Middle frontal gyrus (tissue), 1 donor: ENCODE results near the gene CPLANE1.
"Not testable (repeated sequence)": the region's sequence is repeated elsewhere in the genome, so short reads cannot be mapped to it uniquely, and the experiment has no call there.

Experiments used
- DNase-seq: peaks from one replicate; pipeline ENCODE4 v3.0.0-alpha.2; 2015; ENCODE audit warnings: low spot score; ENCODE audit errors: extremely low spot score

Gene CPLANE1

GRCh38 chr5:37248970-37249814 is at the start of gene CPLANE1:
TSS of gene CPLANE1 (minus strand) at chr5:37249376. CDS start at chr5:37247698, 1,678 bp downstream.
- DNase-seq: peak; percentile 46

- not testable (repeated sequence) for DNase-seq
These were observed 47.1 kb upstream of the CPLANE1 start for GRCh38 chr5:37296313-37296712.

DNA sequence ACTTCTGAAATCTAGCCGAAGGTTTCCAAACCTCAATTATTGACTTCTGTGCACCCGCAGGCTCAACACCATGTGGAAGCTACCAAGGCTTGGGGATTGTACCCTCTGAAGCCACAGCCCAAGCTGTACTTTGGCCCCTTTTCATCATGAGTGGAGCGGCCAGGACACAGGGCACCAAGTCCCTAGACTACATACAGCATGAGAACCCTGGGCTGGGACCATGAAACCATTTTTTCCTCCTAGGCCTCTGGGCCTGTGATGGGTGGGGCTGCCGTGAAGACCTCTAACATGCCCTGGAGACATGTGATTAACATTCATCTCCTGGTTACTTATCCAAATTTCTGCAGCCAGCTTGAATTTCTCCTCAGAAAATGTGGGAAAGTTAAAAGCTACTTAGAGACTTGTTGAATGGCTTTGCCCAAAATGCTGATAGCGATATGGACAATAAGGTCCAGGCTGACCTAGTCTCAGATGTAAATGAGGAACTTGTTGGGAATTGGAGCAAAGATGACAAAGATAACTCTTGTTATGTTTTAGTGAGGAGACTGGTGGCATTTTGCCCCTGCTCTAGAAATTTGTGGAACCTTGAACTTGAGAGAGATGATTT is 34.1 kb upstream of the CPLANE1 start:
- no peak for DNase-seq

GRCh38 chr5:37275511-37275910 is 26.3 kb upstream of the CPLANE1 start:
- DNase-seq: no peak

DNA sequence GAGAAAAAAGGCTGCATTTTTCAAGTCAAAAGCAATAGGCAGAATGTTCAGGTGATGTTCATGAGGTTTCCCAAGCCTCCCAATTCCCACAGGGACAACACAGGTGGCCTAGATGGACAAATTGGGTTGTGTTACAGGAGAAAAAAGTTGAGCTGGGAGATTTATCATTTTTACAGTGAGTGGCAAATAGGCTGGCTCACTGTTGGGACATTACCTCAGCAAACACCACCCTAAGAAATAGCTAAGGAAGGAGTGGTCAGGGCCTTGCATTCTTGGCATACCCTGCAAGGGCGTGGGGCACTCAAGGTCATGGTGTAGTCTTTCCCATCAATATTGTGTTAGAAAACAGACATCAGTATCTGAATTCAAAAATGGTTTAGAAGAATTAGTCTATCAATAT is 23.3 kb upstream of the CPLANE1 start:
- no peak for DNase-seq

GRCh38 chr5:37268100-37268499 is 18.9 kb upstream of the CPLANE1 start:
- DNase-seq: not testable (repeated sequence)

- DNase-seq: no peak
These were observed 6.7 kb upstream of the CPLANE1 start for GRCh38 chr5:37255774-37256358.

DNA sequence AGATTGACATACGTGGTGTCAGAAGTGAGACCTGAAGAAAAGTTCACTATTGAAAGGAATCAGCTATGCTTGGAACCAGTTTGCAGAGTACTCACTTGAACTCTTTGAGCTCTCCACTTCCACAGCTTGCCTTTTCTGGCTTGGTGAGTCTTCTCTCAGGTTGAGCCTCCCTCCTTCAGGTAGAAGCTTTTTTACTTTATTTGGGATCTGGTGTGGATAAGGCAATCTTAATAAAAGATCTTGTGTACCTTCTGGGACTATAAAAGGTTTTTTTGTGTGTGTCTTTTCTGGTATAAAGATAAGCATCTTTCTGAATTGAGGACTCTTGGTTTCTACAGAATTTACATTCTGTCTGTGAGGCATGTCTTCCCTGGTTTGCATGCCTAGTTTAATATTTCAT is 5.4 kb upstream of the CPLANE1 start:
- DNase-seq: no peak

GRCh38 chr5:37251665-37252064 is 2.5 kb upstream of the CPLANE1 start:
- no peak for DNase-seq

GRCh38 chr5:37249815-37250164 is 614 bp upstream of the CPLANE1 start:
- no peak for DNase-seq

GRCh38 chr5:37248421-37248969 is 681 bp downstream of the CPLANE1 start:
- DNase-seq: no peak

DNA sequence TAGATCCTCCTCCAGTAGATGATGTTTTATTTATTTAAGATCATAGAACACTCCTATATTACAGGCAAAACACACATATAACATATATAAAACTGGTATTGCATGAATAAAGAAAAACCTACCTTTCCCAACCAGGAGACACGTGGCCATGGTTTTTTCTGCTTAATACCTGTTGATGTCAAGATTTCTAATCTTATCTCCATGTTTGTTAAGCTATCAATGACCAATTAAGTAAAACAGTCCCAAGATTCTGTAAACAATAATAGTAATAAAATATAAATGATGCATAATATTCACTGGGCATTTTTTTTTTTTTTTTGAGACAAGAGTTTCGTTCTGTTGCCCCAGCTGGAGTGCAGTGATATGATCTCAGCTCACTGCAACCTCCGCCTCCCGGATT is 1.7 kb downstream of the CPLANE1 start:
- DNase-seq: no peak

- DNase-seq: no peak
These were observed 2.1 kb downstream of the CPLANE1 start for GRCh38 chr5:37247036-37247435.

DNA sequence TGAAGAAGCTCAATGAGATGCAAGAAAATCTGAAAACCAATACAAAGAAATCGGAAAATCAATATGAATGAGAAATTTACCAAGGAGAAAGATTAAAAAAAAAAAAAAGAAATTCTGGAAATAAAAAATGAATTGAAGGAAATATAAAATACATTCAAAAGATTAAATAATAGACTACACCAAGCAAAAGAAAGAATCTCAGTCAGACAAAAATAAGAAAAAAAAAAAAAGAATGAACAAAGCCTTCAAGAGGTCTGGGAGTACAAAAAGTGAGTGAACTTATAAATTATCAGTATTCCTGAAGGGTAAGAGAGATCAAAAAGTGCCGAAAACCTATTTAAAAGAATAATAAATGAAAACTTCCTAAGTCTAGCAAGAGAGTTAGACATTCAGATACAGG is 14.9 kb downstream of the CPLANE1 start:
- DNase-seq: no peak

GRCh38 chr5:37226377-37226776 is 22.8 kb downstream of the CPLANE1 start:
- no peak for DNase-seq

DNA sequence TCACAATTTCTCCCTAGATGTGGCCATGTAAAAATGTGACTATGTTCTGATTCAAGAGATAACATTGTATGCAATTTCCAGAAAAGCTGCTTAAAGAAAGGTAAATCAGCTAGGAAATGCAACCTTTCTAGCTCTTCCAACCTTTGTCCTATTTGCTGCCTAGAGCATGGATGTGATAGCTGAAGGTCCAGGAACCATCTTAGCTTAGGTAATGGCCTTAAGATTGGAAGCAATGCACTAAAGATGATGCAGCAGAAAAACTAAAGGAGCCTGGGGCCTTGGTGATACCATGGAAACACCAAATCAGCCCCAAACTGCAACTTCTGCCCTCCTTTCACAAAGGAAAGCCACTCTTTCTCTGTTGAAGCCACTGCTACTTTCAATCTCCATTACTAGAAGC is 27.0 kb downstream of the CPLANE1 start:
- no peak for DNase-seq

DNA sequence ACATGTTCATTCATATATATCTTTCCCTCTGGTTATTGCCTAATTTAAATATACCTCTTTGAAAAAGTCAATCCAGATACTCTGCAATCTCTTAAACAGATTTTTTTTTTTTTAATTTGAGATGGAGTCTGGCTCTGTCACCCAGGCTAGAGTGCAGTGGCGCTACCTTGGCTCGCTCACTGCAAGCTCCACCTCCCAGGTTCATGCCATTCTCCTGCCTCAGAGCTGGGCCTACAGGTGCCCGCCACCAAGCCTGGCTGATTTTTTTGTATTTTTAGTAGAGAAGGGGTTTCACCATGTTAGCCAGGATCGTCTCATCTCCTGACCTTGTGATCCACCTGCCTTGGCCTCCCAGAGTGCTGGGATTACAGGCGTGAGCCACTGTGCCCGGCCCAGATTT is 28.8 kb downstream of the CPLANE1 start:
- not testable (repeated sequence) for DNase-seq

GRCh38 chr5:37219384-37219783 is 29.8 kb downstream of the CPLANE1 start:
- not testable (repeated sequence) for DNase-seq

DNA sequence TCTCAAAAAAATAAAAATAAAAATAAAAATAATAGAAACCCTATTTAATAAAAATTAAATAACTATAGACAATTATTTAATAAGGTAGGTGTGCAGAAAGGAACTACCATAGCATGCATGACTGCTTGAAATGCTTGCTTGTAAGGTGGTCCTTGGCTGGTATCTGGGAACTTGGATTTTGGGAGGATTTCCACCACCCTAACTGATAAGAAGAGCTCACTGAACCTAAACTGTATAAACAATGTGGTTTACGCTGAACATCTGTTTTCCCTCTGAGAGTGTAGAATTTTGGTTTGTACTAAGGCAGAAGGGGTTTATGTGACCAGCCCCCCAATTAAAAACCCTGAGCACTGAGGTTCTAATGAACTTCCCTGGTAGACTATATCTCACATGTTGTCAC is 31.2 kb downstream of the CPLANE1 start:
- no peak for DNase-seq

GRCh38 chr5:37214550-37214949 is 34.6 kb downstream of the CPLANE1 start:
- DNase-seq: no peak

DNA sequence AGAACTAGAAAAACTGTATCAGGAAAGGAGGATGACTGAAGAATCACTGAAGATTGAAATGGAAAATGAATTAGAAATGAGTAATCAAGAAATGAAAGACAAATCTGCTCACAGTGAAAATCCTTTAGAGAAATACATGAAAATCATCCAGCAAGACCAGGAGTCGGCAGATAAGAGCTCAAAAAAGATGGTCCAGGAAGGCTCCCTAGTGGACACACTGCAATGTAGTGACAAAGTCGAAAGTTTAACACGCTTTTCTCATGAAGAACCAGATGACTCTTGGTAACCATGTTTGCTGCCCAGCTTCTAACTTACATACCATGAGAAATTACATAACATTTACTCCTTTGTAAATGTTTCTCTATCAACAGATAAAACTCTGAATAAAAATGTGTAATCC is 37.1 kb downstream of the CPLANE1 start:
- no peak for DNase-seq

- no peak for DNase-seq
These were observed 37.5 kb downstream of the CPLANE1 start for GRCh38 chr5:37211661-37212060.
